Measurements from ENCODE around the gene APBB2. TPM values are rescaled to one million over a fixed set of nuclear protein-coding genes. Genes with fewer than 3 reads are reported as not detected.

APBB2 gene
- total and polyA plus RNA-seq, 10 of the 15 experiments (the other 5 are each of a cell fraction or from before 2014, with no cell fraction given): 2.7 to 24.6 (median 19.0) TPM

DNA sequence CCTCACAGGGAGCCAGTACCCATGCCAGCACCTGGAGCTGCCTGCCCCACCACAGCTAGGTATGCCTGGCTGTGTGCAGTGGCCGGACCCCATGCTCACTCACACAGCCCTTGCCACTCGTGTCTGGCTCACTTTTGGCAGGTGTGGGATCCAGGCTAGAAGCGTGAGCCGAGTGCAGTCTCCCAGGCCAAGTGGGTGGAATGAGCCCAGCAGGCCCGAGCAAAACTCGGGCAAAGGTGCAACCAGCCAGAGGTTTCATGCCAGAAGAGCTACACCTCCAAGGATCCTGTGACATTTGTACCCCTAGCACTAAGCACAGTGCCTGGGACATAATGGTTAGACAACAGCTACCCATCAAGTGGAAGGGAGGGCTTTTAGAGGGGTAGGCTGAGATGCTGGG, 246.8 kb downstream of the APBB2 start (continued):
- TF ChIP-seq, protein P1, sequence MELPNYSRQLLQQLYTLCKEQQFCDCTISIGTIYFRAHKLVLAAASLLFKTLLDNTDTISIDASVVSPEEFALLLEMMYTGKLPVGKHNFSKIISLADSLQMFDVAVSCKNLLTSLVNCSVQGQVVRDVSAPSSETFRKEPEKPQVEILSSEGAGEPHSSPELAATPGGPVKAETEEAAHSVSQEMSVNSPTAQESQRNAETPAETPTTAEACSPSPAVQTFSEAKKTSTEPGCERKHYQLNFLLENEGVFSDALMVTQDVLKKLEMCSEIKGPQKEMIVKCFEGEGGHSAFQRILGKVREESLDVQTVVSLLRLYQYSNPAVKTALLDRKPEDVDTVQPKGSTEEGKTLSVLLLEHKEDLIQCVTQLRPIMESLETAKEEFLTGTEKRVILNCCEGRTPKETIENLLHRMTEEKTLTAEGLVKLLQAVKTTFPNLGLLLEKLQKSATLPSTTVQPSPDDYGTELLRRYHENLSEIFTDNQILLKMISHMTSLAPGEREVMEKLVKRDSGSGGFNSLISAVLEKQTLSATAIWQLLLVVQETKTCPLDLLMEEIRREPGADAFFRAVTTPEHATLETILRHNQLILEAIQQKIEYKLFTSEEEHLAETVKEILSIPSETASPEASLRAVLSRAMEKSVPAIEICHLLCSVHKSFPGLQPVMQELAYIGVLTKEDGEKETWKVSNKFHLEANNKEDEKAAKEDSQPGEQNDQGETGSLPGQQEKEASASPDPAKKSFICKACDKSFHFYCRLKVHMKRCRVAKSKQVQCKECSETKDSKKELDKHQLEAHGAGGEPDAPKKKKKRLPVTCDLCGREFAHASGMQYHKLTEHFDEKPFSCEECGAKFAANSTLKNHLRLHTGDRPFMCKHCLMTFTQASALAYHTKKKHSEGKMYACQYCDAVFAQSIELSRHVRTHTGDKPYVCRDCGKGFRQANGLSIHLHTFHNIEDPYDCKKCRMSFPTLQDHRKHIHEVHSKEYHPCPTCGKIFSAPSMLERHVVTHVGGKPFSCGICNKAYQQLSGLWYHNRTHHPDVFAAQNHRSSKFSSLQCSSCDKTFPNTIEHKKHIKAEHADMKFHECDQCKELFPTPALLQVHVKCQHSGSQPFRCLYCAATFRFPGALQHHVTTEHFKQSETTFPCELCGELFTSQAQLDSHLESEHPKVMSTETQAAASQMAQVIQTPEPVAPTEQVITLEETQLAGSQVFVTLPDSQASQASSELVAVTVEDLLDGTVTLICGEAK (IDR thresholded peaks at IDR 0.05; ENCODE audit: borderline replicate concordance): no peak
- TF ChIP-seq BHLHE40 (IDR thresholded peaks at IDR 0.05; ENCODE audit: borderline replicate concordance in 1 of 2, low read depth in 2 of 2, low read length in 1 of 2) (no peak), PKNOX1 (IDR thresholded peaks at IDR 0.05) (no peak), RELA (IDR thresholded peaks at IDR 0.05; ENCODE audit: borderline replicate concordance, partially characterized antibody) (no peak), MTA3 (IDR thresholded peaks at IDR 0.05; ENCODE audit: borderline replicate concordance, low read length) (no peak)

GRCh38 chr4:40966091-40966490, 248.3 kb downstream of the APBB2 start:
- no peak overlapping the region for H3K9ac ChIP-seq (ENCODE audit: control insufficient read depth, insufficient read depth, low read length)
- in situ Hi-C loops (cut with MboI) (loop anchor here (10.0 kb wide), 1 partner anchor 59 kb away; no protein-coding TSS in a partner anchor), intact Hi-C loops (cut with micrococcal nuclease; ENCODE audit: unreplicated experiment) (no loop called here)
- H3K4me2 ChIP-seq (ENCODE audit: control insufficient read depth, insufficient read depth): no peak overlapping the region
- SMC1A ChIA-PET (ENCODE audit: uncharacterized antibody, unreplicated experiment): no interaction called here
- H2AFZ ChIP-seq (ENCODE audit: control insufficient read depth, low read depth, low read length): no peak overlapping the region
- POLR2A ChIA-PET: no interaction called here
- RAD21 ChIA-PET (ENCODE audit: unreplicated experiment): no interaction called here
- H3K4me3 ChIP-seq: no peak overlapping the region
- H3K27me3 ChIP-seq (replicated peaks in 1 of 2; ENCODE audit: control insufficient read depth in 2 of 2, insufficient read depth in 2 of 2, low read length in 1 of 2): no peaks in the 10 kb centered on the region
- no peak for DNase-seq (ENCODE audit: low read depth, low spot score)
- FAIRE-seq: no peak
- no peaks in the 10 kb centered on the region for H4K20me1 ChIP-seq (ENCODE audit: control insufficient read depth, insufficient read depth)
- CTCF ChIA-PET: no interaction called here
- H3K79me2 ChIP-seq (ENCODE audit: control insufficient read depth, insufficient read depth, low read length): no peaks in the 10 kb centered on the region
- BruUV-seq (replicated peaks): no TSS peak
- H3K27ac ChIP-seq (ENCODE audit: control insufficient read depth, insufficient read depth): no peak overlapping the region
- H3K4me1 ChIP-seq (ENCODE audit: control insufficient read depth, insufficient read depth, low read length): no peaks in the 10 kb centered on the region
- H3K36me3 ChIP-seq (ENCODE audit: control insufficient read depth in 2 of 2, insufficient read depth in 2 of 2, low read length in 1 of 2): no peaks in the 10 kb centered on the region; a peak in 1 of 4 replicates
- no peak for ATAC-seq
- 43% methylated on average over 5 of the region's 5 CpGs for WGBS (ENCODE audit: insufficient coverage, insufficient replicate concordance, low lambda C conversion rate, missing lambda C conversion rate)
- peaks cover 7% of the 10 kb centered on the region; the same call in 2 of the 3 replicates for H3K9me3 ChIP-seq (replicated peaks; ENCODE audit: control insufficient read depth, insufficient read depth, low read length)
- TF ChIP-seq RELB (IDR thresholded peaks at IDR 0.05; ENCODE audit: low read depth) (no peak), IKZF2 (IDR thresholded peaks at IDR 0.05) (no peak), MYB (IDR thresholded peaks at IDR 0.05; ENCODE audit: borderline replicate concordance, low read depth, low read length) (no peak), BMI1 (IDR thresholded peaks at IDR 0.05; ENCODE audit: borderline replicate concordance) (no peak), TCF3 (IDR thresholded peaks at IDR 0.05; ENCODE audit: borderline replicate concordance, insufficient read depth, low read depth, low read length) (no peak), ESRRA (IDR thresholded peaks at IDR 0.05; ENCODE audit: low read length) (no peak), HCFC1 (IDR thresholded peaks at IDR 0.05; ENCODE audit: low read length) (no peak), PBX3 (IDR thresholded peaks at IDR 0.05; ENCODE audit: insufficient replicate concordance, low read depth, low read length) (no peak)
- TF ChIP-seq, protein P2, sequence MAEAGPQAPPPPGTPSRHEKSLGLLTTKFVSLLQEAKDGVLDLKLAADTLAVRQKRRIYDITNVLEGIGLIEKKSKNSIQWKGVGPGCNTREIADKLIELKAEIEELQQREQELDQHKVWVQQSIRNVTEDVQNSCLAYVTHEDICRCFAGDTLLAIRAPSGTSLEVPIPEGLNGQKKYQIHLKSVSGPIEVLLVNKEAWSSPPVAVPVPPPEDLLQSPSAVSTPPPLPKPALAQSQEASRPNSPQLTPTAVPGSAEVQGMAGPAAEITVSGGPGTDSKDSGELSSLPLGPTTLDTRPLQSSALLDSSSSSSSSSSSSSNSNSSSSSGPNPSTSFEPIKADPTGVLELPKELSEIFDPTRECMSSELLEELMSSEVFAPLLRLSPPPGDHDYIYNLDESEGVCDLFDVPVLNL (IDR thresholded peaks at IDR 0.05; ENCODE audit: low read depth, low read length): no peak
